NCI-H2171 treated with DMSO at 0.1 percent for 48 hours (cell line): ENCODE data around the gene TSPAN14.
A peak's percentile ranks its signal among the peaks of the same experiment; 100 is the strongest.

Experiments used
- DNase-seq: peaks from one replicate; lab custom pipeline; 2025; lab: John Stamatoyannopoulos, UW

TSPAN14 gene

GRCh38 chr10:80488539-80489066 lies 34.5 kb downstream of the TSPAN14 start:
- no peak for DNase-seq

GRCh38 chr10:80489371-80490112 lies 35.4 kb downstream of the TSPAN14 start:
- no peak for DNase-seq

- DNase-seq, result no peak
These were observed 37.4 kb downstream of the TSPAN14 start for GRCh38 chr10:80491251-80492102.

GRCh38 chr10:80492848-80493521 lies 38.9 kb downstream of the TSPAN14 start:
- no peak for DNase-seq

GRCh38 chr10:80493522-80494051 lies 39.5 kb downstream of the TSPAN14 start:
- DNase-seq, result peak; percentile 29

- no peak for DNase-seq
These were observed 42.6 kb downstream of the TSPAN14 start for GRCh38 chr10:80496555-80497172.

GRCh38 chr10:80497187-80498077 lies 43.3 kb downstream of the TSPAN14 start:
- DNase-seq, result no peak

GRCh38 chr10:80498078-80498832 lies 44.1 kb downstream of the TSPAN14 start:
- DNase-seq, result no peak

GRCh38 chr10:80498833-80499741 lies 45.0 kb downstream of the TSPAN14 start:
- DNase-seq, result no peak

GRCh38 chr10:80500572-80501380 lies 46.7 kb downstream of the TSPAN14 start:
- peak; percentile 24 for DNase-seq

- DNase-seq, result no peak
These were observed 47.3 kb downstream of the TSPAN14 start for GRCh38 chr10:80501381-80501912.

- no peak for DNase-seq
These were observed 47.9 kb downstream of the TSPAN14 start for GRCh38 chr10:80501913-80502521.

GRCh38 chr10:80502621-80503583 lies 48.8 kb downstream of the TSPAN14 start:
- no peak for DNase-seq

GRCh38 chr10:80503584-80504157 lies 49.6 kb downstream of the TSPAN14 start:
- no peak for DNase-seq

GRCh38 chr10:80504158-80504811 lies 50.2 kb downstream of the TSPAN14 start:
- DNase-seq, result no peak
